ENCODE data around the gene CENPB. TPM values are rescaled to one million over a fixed set of nuclear protein-coding genes. Genes with fewer than 3 reads are reported as not detected.

CENPB gene
- polyA plus RNA-seq, 1 of the 3 experiments (the other 2 are of a cell fraction) = 41.2 TPM

DNA sequence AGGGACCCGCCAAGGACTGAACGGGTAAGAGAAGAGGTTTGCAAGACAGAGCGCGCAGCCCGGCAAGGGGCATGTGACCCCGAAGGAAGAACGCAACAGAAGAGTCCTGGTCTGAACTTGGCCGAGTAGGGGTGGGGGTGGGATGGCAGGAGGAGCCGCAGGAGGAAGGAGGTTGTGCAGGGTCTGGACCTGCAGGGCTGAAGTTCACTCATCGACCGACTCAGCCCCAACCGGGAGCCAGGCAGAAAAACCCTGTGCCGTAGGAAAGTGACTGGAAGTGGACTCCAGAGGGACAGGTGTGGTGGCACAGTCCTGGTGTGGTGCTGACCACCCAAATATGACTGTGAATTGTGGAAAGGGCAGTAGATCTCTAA, 34.2 kb downstream of the CENPB start (continued):
- TF ChIP-seq, protein P1, sequence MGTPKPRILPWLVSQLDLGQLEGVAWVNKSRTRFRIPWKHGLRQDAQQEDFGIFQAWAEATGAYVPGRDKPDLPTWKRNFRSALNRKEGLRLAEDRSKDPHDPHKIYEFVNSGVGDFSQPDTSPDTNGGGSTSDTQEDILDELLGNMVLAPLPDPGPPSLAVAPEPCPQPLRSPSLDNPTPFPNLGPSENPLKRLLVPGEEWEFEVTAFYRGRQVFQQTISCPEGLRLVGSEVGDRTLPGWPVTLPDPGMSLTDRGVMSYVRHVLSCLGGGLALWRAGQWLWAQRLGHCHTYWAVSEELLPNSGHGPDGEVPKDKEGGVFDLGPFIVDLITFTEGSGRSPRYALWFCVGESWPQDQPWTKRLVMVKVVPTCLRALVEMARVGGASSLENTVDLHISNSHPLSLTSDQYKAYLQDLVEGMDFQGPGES (IDR thresholded peaks at IDR 0.05; ENCODE audit: low read depth, low read length) = no peak
- TF ChIP-seq MAX (IDR thresholded peaks at IDR 0.05; ENCODE audit: low read depth) = no peak
- TF ChIP-seq CHD2 (IDR thresholded peaks at IDR 0.05; ENCODE audit: low read length, partially characterized antibody) = no peak
- TF ChIP-seq GATA2 (CRISPR knock-in tag; IDR thresholded peaks at IDR 0.05) = no peak
- TF ChIP-seq TCF12 (IDR thresholded peaks at IDR 0.05) = no peak
- no peak for TF ChIP-seq POLR2AphosphoS5 (IDR thresholded peaks at IDR 0.05; ENCODE audit: low read depth, low read length)

- H3K79me2 ChIP-seq (ENCODE audit: insufficient read depth) = no peaks in the 10 kb centered on the region
- POLR2A ChIA-PET = interaction anchor here (3.6 kb wide), 1 partner anchor 16 kb away, joined by 13 read pairs; the partner anchor contains the start of gene ADISSP
- H3K27ac ChIP-seq (ENCODE audit: low read depth in 2 of 2, low read length in 1 of 2) = no peak overlapping the region
- TF ChIP-seq TAF1 (IDR thresholded peaks at IDR 0.05; ENCODE audit: borderline replicate concordance, low read depth, low read length) (no peak), RXRA (IDR thresholded peaks at IDR 0.05; ENCODE audit: borderline replicate concordance, low read depth) (no peak), GABPA (IDR thresholded peaks at IDR 0.05; ENCODE audit: low read depth) (no peak), YY1 (IDR thresholded peaks at IDR 0.05; ENCODE audit: low read depth) (no peak), FOSL2 (IDR thresholded peaks at IDR 0.05; ENCODE audit: borderline replicate concordance, low read depth) (no peak), MXI1 (IDR thresholded peaks at IDR 0.05; ENCODE audit: low read depth, low read length) (no peak), EZH2phosphoT487 (IDR thresholded peaks at IDR 0.05; ENCODE audit: borderline replicate concordance, low read depth) (no peak), TCF12 (IDR thresholded peaks at IDR 0.05) (no peak)
- TF ChIP-seq, protein P2, sequence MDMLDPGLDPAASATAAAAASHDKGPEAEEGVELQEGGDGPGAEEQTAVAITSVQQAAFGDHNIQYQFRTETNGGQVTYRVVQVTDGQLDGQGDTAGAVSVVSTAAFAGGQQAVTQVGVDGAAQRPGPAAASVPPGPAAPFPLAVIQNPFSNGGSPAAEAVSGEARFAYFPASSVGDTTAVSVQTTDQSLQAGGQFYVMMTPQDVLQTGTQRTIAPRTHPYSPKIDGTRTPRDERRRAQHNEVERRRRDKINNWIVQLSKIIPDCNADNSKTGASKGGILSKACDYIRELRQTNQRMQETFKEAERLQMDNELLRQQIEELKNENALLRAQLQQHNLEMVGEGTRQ (IDR thresholded peaks at IDR 0.05; ENCODE audit: borderline replicate concordance, low read depth, low read length) = no peak
- H2AFZ ChIP-seq (ENCODE audit: low read depth) = no peak overlapping the region
- CTCF ChIA-PET = interaction anchor here (0.7 to 9.8 kb wide), 13 partner anchors 11 to 103 kb away, joined by 3 to 151 read pairs (median 8); partner anchors contain the start of genes ADISSP, AP5S1, GFRA4 and SPEF1
- peaks cover 4 to 10% of the 10 kb centered on the region in 2 experiments for H3K36me3 ChIP-seq (replicated peaks in 1 of 2; ENCODE audit: control insufficient read depth in 1 of 2, insufficient read depth in 2 of 2, low read length in 1 of 2)
- no peaks in the 10 kb centered on the region for H3F3A ChIP-seq (replicated peaks; ENCODE audit: insufficient read depth)
- peak; percentile 56 for DNase-seq
- H4K20me1 ChIP-seq (ENCODE audit: insufficient read depth) = no peaks in the 10 kb centered on the region
- no peaks in the 10 kb centered on the region for H3K27me3 ChIP-seq (ENCODE audit: insufficient read depth)
- H3K4me2 ChIP-seq = no peak overlapping the region
- no peaks in the 10 kb centered on the region for H3K9me2 ChIP-seq
- WGBS (ENCODE audit: low lambda C conversion rate) = 90% methylated on average over 81 of the region's 95 CpGs
- H3K4me3 ChIP-seq (ENCODE audit: low read depth in 2 of 2, low read length in 1 of 2) = no peak overlapping the region
- no peaks in the 10 kb centered on the region for H3K9me3 ChIP-seq
- H3K9ac ChIP-seq = no peak overlapping the region
- H3K4me1 ChIP-seq (ENCODE audit: control insufficient read depth in 1 of 2, insufficient read depth in 2 of 2, low read depth in 1 of 2, low read length in 1 of 2) = peaks cover 0 to 6% of the 10 kb centered on the region in 2 experiments; a peak in 1 of 4 replicates
Measured at GRCh38 chr20:3751675-3752385, 34.7 kb downstream of the CENPB start.
